ENCODE data around the gene UBR4. TPM values are rescaled to one million over a fixed set of nuclear protein-coding genes. Genes with fewer than 3 reads are reported as not detected.

Gene UBR4
- total RNA-seq, 1 donor from 2014 or later = 121 TPM

- intact Hi-C loops (cut with micrococcal nuclease) = loop anchor here (1.0 to 2.0 kb wide), 3 partner anchors 64 to 172 kb away; partner anchors contain the start of gene ALDH4A1
Observed at GRCh38 chr1:19074361-19074901, 135.6 kb downstream of the UBR4 start.

- intact Hi-C loops (cut with micrococcal nuclease) = loop anchor here (1.0 to 2.0 kb wide), 3 partner anchors 63 to 171 kb away; partner anchors contain the start of gene ALDH4A1
Observed at GRCh38 chr1:19073311-19074186, 136.5 kb downstream of the UBR4 start.

DNA sequence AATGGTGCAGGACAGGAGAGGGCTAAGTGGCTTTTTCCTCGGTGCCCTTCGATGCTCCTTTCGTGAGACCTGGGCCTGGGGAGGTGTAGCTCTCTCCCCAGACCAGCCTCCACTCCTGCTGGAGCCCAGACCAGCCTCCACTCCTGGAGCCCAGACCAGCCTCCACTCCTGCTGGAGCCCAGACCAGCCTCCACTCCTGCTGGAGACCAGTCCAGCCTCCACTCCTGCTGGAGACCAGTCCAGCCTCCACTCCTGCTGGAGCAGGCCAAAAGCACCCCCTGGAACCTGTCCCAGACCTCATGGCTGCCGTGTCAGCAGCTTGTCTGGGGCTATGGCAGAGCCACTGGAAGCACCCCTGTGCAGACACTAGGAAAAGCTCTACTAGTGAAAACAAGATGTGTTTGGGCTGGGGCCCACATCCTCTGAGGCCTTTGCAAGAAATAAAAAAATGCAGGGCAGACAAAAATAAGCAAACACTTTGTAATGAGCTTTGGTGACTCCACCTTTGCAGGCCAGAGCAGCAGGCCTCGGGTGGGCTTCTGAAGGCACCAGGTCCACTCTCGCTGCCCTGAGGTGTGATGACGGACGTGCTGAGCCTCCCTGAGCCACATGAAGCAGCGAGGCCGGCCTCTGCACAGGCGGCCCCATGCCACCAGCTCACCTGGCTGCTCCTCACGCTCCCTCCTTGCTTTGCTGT is 137.6 kb downstream of the UBR4 start:
- intact Hi-C loops (cut with micrococcal nuclease) = no loop called here

- intact Hi-C loops (cut with micrococcal nuclease) = no loop called here
Observed at GRCh38 chr1:19071674-19072281, 138.3 kb downstream of the UBR4 start.

- intact Hi-C loops (cut with micrococcal nuclease) = no loop called here
Observed at GRCh38 chr1:19070891-19071621, 139.0 kb downstream of the UBR4 start.

DNA sequence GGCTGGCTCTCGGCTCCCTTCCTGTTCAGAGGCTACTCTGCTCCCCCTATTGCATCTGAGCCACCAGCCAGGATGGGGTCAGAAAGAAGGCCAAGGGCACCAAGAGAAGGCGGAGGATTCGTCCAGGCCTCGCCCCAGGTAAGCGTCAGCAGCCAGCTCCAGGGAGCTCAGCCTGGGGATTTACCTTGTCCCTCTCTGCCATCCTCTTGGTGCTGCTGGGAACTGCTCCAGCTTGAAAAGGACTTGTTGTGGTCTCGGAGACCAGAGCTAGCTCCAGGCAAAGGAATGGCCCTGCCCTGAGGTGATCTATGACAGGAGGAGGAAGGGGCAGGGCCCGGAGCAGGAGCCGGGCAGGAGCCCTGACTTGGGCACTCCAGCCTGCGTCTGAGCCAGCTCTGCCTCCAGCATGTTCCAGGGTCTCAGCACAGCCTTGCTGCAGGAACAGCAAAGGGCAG is 139.8 kb downstream of the UBR4 start:
- intact Hi-C loops (cut with micrococcal nuclease) = no loop called here

DNA sequence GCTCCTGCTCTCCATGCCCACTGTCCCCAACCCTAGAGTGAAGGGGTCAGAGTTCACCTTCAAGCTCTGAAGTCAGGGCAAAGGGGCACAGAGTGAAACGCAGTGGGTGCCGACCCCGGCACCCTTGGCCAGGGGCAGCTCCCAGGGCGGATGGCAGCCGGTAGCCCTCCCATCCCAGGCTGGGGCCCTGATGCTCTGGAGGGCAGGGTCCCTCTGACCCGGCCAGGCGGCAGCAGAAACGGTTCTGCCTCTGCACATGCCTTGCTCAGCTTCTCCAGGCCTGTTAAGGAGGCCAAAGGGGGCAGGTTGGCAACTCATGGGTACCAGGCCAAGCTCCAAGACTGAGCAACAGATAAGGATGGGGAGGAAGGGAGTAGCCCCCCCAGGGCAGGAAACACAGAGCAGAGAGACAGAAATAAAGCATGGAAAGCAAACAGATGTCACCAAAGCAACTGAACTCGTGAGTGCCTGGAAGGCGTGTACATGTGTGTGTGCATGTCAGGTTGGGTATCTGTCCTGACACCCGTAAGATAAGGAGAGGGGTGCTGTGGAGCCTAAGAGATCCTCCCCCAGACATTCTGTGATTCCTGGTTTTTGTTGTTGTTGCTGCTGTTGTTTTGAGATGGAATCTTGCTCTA is 141.3 kb downstream of the UBR4 start:
- intact Hi-C loops (cut with micrococcal nuclease) = no loop called here

GRCh38 chr1:19067912-19068638 is 142.0 kb downstream of the UBR4 start:
- intact Hi-C loops (cut with micrococcal nuclease) = no loop called here

- intact Hi-C loops (cut with micrococcal nuclease) = no loop called here
Observed at GRCh38 chr1:19067182-19067911, 142.7 kb downstream of the UBR4 start.

DNA sequence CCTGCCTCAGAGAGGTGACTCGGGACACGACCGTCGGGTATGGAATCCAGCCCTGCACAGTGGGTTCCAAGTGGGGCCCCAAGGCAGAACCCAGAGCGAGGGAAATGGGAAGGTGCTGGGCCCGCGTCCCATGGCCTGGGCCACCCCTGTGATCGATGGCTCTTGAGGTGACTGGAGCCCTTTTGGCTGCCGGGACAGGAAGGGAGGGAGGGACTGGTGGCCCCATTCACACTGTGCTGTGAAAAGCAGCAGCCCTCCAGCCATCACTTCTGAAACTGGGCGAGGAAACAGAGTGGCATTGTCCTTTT is 143.2 kb downstream of the UBR4 start:
- intact Hi-C loops (cut with micrococcal nuclease) = no loop called here

GRCh38 chr1:19066248-19066873 is 143.7 kb downstream of the UBR4 start:
- intact Hi-C loops (cut with micrococcal nuclease) = no loop called here

GRCh38 chr1:19065526-19066247 is 144.4 kb downstream of the UBR4 start:
- intact Hi-C loops (cut with micrococcal nuclease) = no loop called here

DNA sequence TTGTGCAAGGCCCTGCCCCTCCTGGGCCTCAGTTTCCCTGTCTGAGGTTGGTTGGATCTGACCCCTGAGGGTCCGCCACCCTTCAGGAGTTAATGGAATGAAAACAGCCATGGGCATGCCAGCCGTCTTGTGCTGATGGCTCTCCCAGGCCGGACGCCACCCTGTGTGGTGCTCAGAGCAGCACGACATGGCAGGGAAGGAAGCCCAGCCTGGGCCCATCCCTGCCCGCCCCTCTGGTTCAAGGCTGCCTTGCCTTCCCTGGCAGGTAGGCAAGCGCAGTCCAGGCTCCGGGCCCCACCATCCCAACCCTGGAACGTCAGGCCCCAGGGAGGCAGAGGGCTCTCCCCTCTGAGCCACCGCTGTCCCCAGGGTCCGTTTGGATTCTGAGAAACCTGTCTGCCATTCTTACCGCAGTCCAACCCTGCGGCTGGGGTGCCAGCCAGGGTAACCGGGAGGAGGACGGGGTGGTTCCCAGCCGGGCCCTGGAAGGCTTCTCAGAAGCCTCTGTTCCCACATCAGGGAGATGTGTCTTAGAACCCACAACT is 145.1 kb downstream of the UBR4 start:
- intact Hi-C loops (cut with micrococcal nuclease) = no loop called here

GRCh38 chr1:19063122-19063521 is 146.9 kb downstream of the UBR4 start:
- intact Hi-C loops (cut with micrococcal nuclease) = no loop called here

GRCh38 chr1:19062258-19063029 is 147.6 kb downstream of the UBR4 start:
- intact Hi-C loops (cut with micrococcal nuclease) = no loop called here

DNA sequence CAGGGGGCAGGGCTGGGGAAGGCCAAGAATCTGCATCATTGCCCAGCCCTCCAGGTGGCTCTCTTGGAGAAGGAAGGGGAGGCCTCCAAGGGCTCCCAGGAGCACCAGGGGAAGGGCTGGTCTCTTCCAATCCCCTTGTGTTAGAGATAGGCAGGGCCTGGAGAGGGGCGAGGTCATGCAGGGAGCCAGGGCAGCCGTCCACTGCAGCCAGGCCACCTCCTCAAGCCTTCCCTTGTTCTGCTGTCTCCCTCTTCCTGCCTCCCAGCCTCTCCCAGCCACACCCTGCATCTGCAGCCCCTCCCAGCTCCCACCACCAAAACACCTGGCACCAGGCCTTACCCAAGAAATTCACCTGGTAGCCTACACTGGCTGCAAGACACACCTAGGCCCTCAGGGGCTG is 148.3 kb downstream of the UBR4 start:
- intact Hi-C loops (cut with micrococcal nuclease) = no loop called here

DNA sequence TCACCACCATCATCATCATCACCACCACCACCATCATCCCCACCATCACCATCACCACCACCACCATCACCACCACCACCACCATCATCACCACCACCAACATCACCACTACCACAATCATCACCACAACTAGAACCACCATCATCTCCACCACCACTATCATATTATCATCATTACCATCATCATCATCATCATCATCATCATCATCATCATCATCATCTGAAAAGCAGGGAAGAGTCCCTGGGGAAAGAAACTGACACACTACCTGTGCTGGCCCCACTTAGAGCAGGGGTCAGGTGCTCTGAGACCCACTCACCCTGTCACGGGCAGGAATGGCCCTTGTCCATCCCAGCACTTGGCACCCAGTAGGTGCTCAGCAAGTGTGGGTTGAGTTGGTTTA is 148.7 kb downstream of the UBR4 start:
- intact Hi-C loops (cut with micrococcal nuclease) = no loop called here

All from T-helper 2 cell treated with Interferon-gamma antibody and Interleukin-4, amounts not matched to agents 100 ng/mL and 5 ng/mL, for 36 hours (primary cell).